ENCODE data around the gene CIB4.

CIB4 gene

GRCh38 chr2:26675651-26676255 lies 34.6 kb upstream of the CIB4 start:
- no peak overlapping the region for H3K27ac ChIP-seq (ENCODE audit: low read depth, low read length)
- H3K9ac ChIP-seq (ENCODE audit: low read depth, low read length) = no peak overlapping the region
- H3K4me3 ChIP-seq (ENCODE audit: low read length) = no peak overlapping the region
- no peaks in the 10 kb centered on the region for H3K4me1 ChIP-seq (ENCODE audit: insufficient read depth, low read length)
- no peaks in the 10 kb centered on the region for H3K27me3 ChIP-seq (ENCODE audit: insufficient read depth, low read length)
- H3K36me3 ChIP-seq (ENCODE audit: insufficient read depth, low read length) = no peaks in the 10 kb centered on the region
- peaks cover 6% of the 10 kb centered on the region; the same call in 1 of the 2 replicates for H3K9me3 ChIP-seq (ENCODE audit: insufficient read depth, low read depth, low read length)
- WGBS = 92% methylated on average over 6 of the region's 6 CpGs

DNA sequence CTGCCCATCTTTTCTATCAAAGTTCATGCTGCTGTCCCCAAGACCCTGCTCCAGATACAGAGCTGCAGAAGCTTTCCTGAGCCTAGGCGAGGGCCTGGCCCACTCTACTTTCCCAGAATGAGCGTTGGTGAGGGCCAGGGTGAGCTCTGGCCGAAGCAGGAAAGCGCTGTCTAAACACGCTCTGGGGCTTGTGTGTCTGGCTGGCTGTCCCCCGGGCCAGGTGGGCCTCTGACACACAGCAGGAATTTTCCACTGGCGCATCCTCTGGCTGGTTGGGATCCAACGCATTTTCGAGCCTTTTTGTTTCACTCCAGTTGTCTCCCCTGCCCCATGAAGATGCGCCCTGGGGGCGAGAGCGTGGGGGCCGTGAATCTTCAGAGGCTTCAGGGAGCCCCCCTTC lies 33.6 kb upstream of the CIB4 start:
- Histone ChIP-seq H3K27ac (ENCODE audit: low read depth, low read length) (no peak overlapping the region), H3K27me3 (ENCODE audit: insufficient read depth, low read length) (no peaks in the 10 kb centered on the region), H3K36me3 (ENCODE audit: insufficient read depth, low read length) (no peaks in the 10 kb centered on the region), H3K4me1 (ENCODE audit: insufficient read depth, low read length) (no peaks in the 10 kb centered on the region), H3K9me3 (ENCODE audit: insufficient read depth, low read depth, low read length) (peaks cover 6% of the 10 kb centered on the region; the same call in 1 of the 2 replicates), H3K9ac (ENCODE audit: low read depth, low read length) (no peak overlapping the region), H3K4me3 (ENCODE audit: low read length) (no peak overlapping the region)
- WGBS = 91% methylated on average over 13 of the region's 13 CpGs

- Histone ChIP-seq H3K9me3 (ENCODE audit: insufficient read depth, low read depth, low read length) (peaks cover 6% of the 10 kb centered on the region; the same call in 1 of the 2 replicates), H3K36me3 (ENCODE audit: insufficient read depth, low read length) (no peaks in the 10 kb centered on the region), H3K27me3 (ENCODE audit: insufficient read depth, low read length) (no peaks in the 10 kb centered on the region), H3K9ac (ENCODE audit: low read depth, low read length) (no peak overlapping the region), H3K27ac (ENCODE audit: low read depth, low read length) (no peak overlapping the region), H3K4me1 (ENCODE audit: insufficient read depth, low read length) (no peaks in the 10 kb centered on the region), H3K4me3 (ENCODE audit: low read length) (no peak overlapping the region)
- 92% methylated on average over 14 of the region's 14 CpGs for WGBS
These were observed 33.0 kb upstream of the CIB4 start for GRCh38 chr2:26674002-26674751.

DNA sequence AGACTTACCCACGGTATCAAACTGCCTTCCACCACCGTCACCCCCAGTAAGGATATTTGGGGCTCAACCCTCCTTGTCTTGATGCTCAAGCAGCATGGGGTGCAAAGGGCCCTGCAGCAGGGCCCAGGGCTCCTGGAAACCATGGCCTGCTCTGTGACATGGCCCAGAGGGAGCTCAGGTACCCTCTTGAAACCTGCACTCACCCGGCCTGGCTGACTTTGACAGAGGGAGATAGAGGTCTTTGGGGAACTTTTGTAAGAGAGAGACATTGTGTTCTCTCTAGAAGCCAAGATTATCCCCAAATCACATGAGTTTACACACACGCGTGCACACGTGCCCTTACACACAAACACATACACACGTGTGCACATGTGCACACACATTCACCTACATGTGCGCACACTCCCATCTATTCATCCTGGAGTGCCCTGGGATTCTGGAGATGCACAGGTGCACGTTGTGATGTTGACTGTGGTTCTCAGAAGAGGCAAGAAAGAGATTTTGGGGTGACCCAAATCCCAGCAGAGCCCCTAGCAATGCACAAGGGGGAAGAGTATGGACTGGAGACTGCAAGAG lies 31.7 kb upstream of the CIB4 start:
- no peak overlapping the region for H3K9ac ChIP-seq (ENCODE audit: low read depth, low read length)
- H3K27ac ChIP-seq (ENCODE audit: low read depth, low read length) = no peak overlapping the region
- 88% methylated on average over 9 of the region's 9 CpGs for WGBS
- no peak overlapping the region for H3K4me3 ChIP-seq (ENCODE audit: low read length)
- peaks cover 6% of the 10 kb centered on the region; the same call in 1 of the 2 replicates for H3K9me3 ChIP-seq (ENCODE audit: insufficient read depth, low read depth, low read length)
- H3K36me3 ChIP-seq (ENCODE audit: insufficient read depth, low read length) = no peaks in the 10 kb centered on the region
- H3K4me1 ChIP-seq (ENCODE audit: insufficient read depth, low read length) = no peaks in the 10 kb centered on the region
- H3K27me3 ChIP-seq (ENCODE audit: insufficient read depth, low read length) = no peaks in the 10 kb centered on the region

- no peaks in the 10 kb centered on the region for H3K27me3 ChIP-seq (ENCODE audit: insufficient read depth, low read length)
- no peaks in the 10 kb centered on the region for H3K36me3 ChIP-seq (ENCODE audit: insufficient read depth, low read length)
- 79% methylated on average over 11 of the region's 11 CpGs for WGBS
- no peaks in the 10 kb centered on the region for H3K4me1 ChIP-seq (ENCODE audit: insufficient read depth, low read length)
- no peak overlapping the region for H3K4me3 ChIP-seq (ENCODE audit: low read length)
- H3K27ac ChIP-seq (ENCODE audit: low read depth, low read length) = no peak overlapping the region
- peaks cover 1% of the 10 kb centered on the region; the same call in 1 of the 2 replicates for H3K9me3 ChIP-seq (ENCODE audit: insufficient read depth, low read depth, low read length)
- no peak overlapping the region for H3K9ac ChIP-seq (ENCODE audit: low read depth, low read length)
These were observed 31.1 kb upstream of the CIB4 start for GRCh38 chr2:26672112-26672817.

- no peaks in the 10 kb centered on the region for H3K36me3 ChIP-seq (ENCODE audit: insufficient read depth, low read length)
- H3K27ac ChIP-seq (ENCODE audit: low read depth, low read length) = no peak overlapping the region
- H3K27me3 ChIP-seq (ENCODE audit: insufficient read depth, low read length) = no peaks in the 10 kb centered on the region
- no peak overlapping the region for H3K9ac ChIP-seq (ENCODE audit: low read depth, low read length)
- H3K4me3 ChIP-seq (ENCODE audit: low read length) = no peak overlapping the region
- no peaks in the 10 kb centered on the region for H3K4me1 ChIP-seq (ENCODE audit: insufficient read depth, low read length)
- H3K9me3 ChIP-seq (ENCODE audit: insufficient read depth, low read depth, low read length) = no peaks in the 10 kb centered on the region
- 95% methylated on average over 5 of the region's 5 CpGs for WGBS
These were observed 30.5 kb upstream of the CIB4 start for GRCh38 chr2:26671691-26672090.

DNA sequence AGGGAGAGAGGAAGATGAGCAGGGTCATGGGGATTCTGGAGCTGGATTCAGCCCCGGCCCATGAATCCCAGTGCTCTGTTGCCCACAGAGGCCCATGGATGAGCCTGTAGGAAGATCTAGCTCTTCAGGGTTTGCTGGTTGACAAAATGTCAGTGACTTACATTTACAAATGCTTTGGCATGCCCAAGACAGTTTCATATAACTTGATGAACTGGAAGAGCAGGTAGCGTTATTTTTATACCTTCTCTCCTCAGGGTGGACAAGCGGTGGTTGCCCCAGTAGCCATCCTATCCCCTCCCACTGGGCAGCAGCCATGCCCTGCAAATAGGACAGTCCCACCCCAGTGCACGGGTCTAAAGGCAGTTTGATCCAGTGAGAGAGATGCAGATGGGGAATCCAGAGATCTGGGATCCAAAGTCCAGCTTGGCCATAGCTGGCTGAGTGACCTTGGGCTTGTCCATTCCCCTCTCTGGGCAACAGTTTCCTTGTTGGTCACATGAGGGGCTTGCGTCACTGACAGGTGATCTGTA lies 29.8 kb upstream of the CIB4 start:
- Histone ChIP-seq H3K27me3 (ENCODE audit: insufficient read depth, low read length) (no peaks in the 10 kb centered on the region), H3K9me3 (ENCODE audit: insufficient read depth, low read depth, low read length) (0 out of 2 replicates have a peak, but pooled peaks cover under 1% of the 10 kb centered on the region), H3K4me1 (ENCODE audit: insufficient read depth, low read length) (no peaks in the 10 kb centered on the region), H3K36me3 (ENCODE audit: insufficient read depth, low read length) (no peaks in the 10 kb centered on the region), H3K4me3 (ENCODE audit: low read length) (no peak overlapping the region), H3K27ac (ENCODE audit: low read depth, low read length) (no peak overlapping the region), H3K9ac (ENCODE audit: low read depth, low read length) (no peak overlapping the region)
- 93% methylated on average over 5 of the region's 5 CpGs for WGBS

DNA sequence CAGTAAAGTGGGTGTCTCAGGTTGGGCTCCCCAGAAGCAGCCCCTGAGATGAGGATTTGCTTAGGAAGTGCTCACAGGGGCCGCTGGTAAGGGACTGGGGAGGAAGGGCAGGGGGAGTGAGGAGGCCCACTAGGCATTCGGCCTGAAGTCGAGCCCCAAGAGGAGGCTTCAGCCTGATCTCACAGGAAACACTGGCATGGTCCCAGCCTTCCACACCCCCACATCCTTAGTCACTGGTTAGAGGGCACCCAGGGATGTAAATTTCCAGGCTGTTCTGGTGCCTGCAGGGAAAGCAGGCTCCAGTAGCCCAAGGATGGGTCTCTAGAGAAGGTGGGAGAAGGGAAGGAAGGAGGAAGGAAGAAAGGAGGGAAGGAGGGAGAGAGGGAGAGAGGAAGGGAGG lies 29.0 kb upstream of the CIB4 start:
- H3K9me3 ChIP-seq (ENCODE audit: insufficient read depth, low read depth, low read length) = peaks cover 4% of the 10 kb centered on the region; the same call in 1 of the 2 replicates
- no peak overlapping the region for H3K4me3 ChIP-seq (ENCODE audit: low read length)
- H3K36me3 ChIP-seq (ENCODE audit: insufficient read depth, low read length) = no peaks in the 10 kb centered on the region
- H3K27me3 ChIP-seq (ENCODE audit: insufficient read depth, low read length) = no peaks in the 10 kb centered on the region
- no peak overlapping the region for H3K9ac ChIP-seq (ENCODE audit: low read depth, low read length)
- no peak overlapping the region for H3K27ac ChIP-seq (ENCODE audit: low read depth, low read length)
- 57% methylated on average over 3 of the region's 3 CpGs for WGBS
- H3K4me1 ChIP-seq (ENCODE audit: insufficient read depth, low read length) = no peaks in the 10 kb centered on the region

DNA sequence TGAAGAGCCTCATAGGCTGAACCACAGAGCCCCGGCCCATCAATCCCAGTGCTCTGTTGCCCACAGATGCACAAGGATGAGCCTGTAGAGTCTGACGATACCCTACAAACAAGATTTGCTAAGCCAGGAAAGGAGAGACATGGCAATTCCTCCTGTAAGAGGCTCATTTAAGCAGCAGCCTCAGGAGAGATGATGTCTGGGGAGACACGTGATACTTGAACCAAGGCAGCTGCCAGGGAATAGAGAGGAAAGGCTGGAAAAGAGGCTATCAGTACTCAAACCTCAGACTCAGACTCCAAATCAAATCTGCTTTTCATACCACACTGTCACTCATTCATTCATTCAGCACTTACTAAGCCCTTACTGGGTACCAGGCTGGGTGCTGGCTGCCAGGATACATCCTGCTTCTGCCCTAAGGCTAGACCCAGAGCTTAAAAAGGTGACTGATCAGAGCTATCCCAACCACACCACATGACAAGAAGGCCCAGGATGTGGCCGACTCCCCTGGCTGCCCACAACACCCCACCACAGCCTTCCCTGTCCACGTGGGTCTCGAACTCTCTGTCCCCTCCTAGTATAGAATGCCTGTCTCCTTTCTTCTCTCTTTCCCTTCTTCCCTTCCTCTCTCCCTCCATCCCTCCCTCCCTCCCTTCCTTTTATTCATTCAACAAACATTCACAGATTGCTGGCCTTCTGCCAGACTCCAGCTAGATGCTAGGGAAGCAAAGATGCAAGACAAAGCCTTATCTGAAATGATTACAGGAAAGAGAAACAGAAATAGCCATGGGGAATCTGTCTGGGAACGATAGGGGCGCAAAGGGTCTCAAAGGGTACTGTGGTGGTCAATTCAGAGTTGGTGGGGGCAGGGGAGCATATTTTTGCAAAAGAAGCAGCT lies 27.9 kb upstream of the CIB4 start:
- peaks cover 4% of the 10 kb centered on the region; the same call in 1 of the 2 replicates for H3K9me3 ChIP-seq (ENCODE audit: insufficient read depth, low read depth, low read length)
- no peak overlapping the region for H3K4me3 ChIP-seq (ENCODE audit: low read length)
- no peak overlapping the region for H3K27ac ChIP-seq (ENCODE audit: low read depth, low read length)
- H3K4me1 ChIP-seq (ENCODE audit: insufficient read depth, low read length) = no peaks in the 10 kb centered on the region
- no peaks in the 10 kb centered on the region for H3K36me3 ChIP-seq (ENCODE audit: insufficient read depth, low read length)
- H3K9ac ChIP-seq (ENCODE audit: low read depth, low read length) = no peak overlapping the region
- H3K27me3 ChIP-seq (ENCODE audit: insufficient read depth, low read length) = no peaks in the 10 kb centered on the region
- WGBS = 85% methylated on average over 8 of the region's 8 CpGs

- no peaks in the 10 kb centered on the region for H3K36me3 ChIP-seq (ENCODE audit: insufficient read depth, low read length)
- WGBS = 97% methylated on average over 4 of the region's 4 CpGs
- H3K4me3 ChIP-seq (ENCODE audit: low read length) = no peak overlapping the region
- H3K9me3 ChIP-seq (ENCODE audit: insufficient read depth, low read depth, low read length) = peaks cover 4% of the 10 kb centered on the region; the same call in 1 of the 2 replicates
- H3K27me3 ChIP-seq (ENCODE audit: insufficient read depth, low read length) = no peaks in the 10 kb centered on the region
- no peaks in the 10 kb centered on the region for H3K4me1 ChIP-seq (ENCODE audit: insufficient read depth, low read length)
- H3K9ac ChIP-seq (ENCODE audit: low read depth, low read length) = no peak overlapping the region
- H3K27ac ChIP-seq (ENCODE audit: low read depth, low read length) = no peak overlapping the region
These were observed 26.9 kb upstream of the CIB4 start for GRCh38 chr2:26668041-26668440.

All from HUES64 (cell line).